HepG2 (cell line): ENCODE data around the gene PSMB8. TPM values are rescaled to one million over a fixed set of nuclear protein-coding genes. Genes with fewer than 3 reads are reported as not detected.

ENCODE experiments used
- ARNTL ChIP-seq: sonication (generic); formaldehyde crosslinking; IDR thresholded peaks from 2 replicates; pipeline ENCODE4 v1.4.0; 2020; ENCODE audit warnings: mild to moderate bottlenecking, missing genetic modification reagents
- CENPT ChIP-seq: sonication (generic); formaldehyde crosslinking; IDR thresholded peaks from 2 replicates; pipeline ENCODE4 v1.8.0; 2022; ENCODE audit warnings: low read depth, mild to moderate bottlenecking, moderate library complexity, missing genetic modification reagents
- FOXP4 ChIP-seq: sonication (generic); formaldehyde crosslinking; IDR thresholded peaks from 2 replicates; pipeline ENCODE4 v1.4.0; 2020; ENCODE audit warnings: missing genetic modification reagents
- GLMP ChIP-seq: sonication (generic); formaldehyde crosslinking; IDR thresholded peaks from 2 replicates; pipeline ENCODE4 v1.9.0; 2021; ENCODE audit warnings: missing genetic modification reagents, mild to moderate bottlenecking, borderline replicate concordance
- RCOR2 ChIP-seq: IDR thresholded peaks from 2 replicates; pipeline ENCODE4 v1.6.1; 2016; ENCODE audit warnings: missing biosample characterization, missing genetic modification reagents
- RERE ChIP-seq: IDR thresholded peaks from 2 replicates; pipeline ENCODE4 v1.6.1; 2016; ENCODE audit warnings: low read depth, missing genetic modification reagents, missing compliant biosample characterization
- RFXAP ChIP-seq: sonication (generic); formaldehyde crosslinking; IDR thresholded peaks from 2 replicates; pipeline ENCODE4 v1.4.0; 2020; ENCODE audit warnings: missing genetic modification reagents, borderline replicate concordance
- THYN1 ChIP-seq: sonication (generic); formaldehyde crosslinking; IDR thresholded peaks from 2 replicates; pipeline ENCODE4 v1.8.1; 2023; ENCODE audit warnings: low read depth, mild to moderate bottlenecking, moderate library complexity, missing genetic modification reagents, borderline replicate concordance
- ZBTB46 ChIP-seq: sonication (generic); formaldehyde crosslinking; IDR thresholded peaks from 2 replicates; pipeline ENCODE4 v1.4.0; 2020; ENCODE audit warnings: mild to moderate bottlenecking, missing genetic modification reagents, borderline replicate concordance
- ZBTB8A ChIP-seq: sonication (generic); formaldehyde crosslinking; IDR thresholded peaks from 2 replicates; pipeline ENCODE4 v1.4.0; 2020; ENCODE audit warnings: mild to moderate bottlenecking, low read depth, missing genetic modification reagents, borderline replicate concordance
- ZFP37 ChIP-seq: sonication (generic); formaldehyde crosslinking; IDR thresholded peaks from 2 replicates; pipeline ENCODE4 v1.4.0; 2020; ENCODE audit warnings: missing genetic modification reagents, borderline replicate concordance
- ZNF430 ChIP-seq: sonication (generic); formaldehyde crosslinking; IDR thresholded peaks from 2 replicates; pipeline ENCODE4 v1.9.0; 2021; ENCODE audit warnings: mild to moderate bottlenecking, missing genetic modification reagents
- ZNF770 ChIP-seq: sonication (generic); formaldehyde crosslinking; IDR thresholded peaks from 2 replicates; pipeline ENCODE4 v1.5.0; 2020; ENCODE audit warnings: mild to moderate bottlenecking, missing genetic modification reagents
- ZNF772 ChIP-seq: sonication (generic); formaldehyde crosslinking; IDR thresholded peaks from 2 replicates; pipeline ENCODE4 v1.5.0; 2020; ENCODE audit warnings: mild to moderate bottlenecking, missing genetic modification reagents
- ZNF883 ChIP-seq: sonication (generic); formaldehyde crosslinking; IDR thresholded peaks from 2 replicates; pipeline ENCODE4 v1.5.1; 2020; ENCODE audit warnings: mild to moderate bottlenecking, missing genetic modification reagents; ENCODE audit errors: not compliant biosample characterization
- polyA plus RNA-seq, 8 experiments: library from polyadenylated mRNA; depleted of rRNA in 3 of 8; stranded (reverse) in 7 of 8; unstranded in 1 of 8; fragments of >200 nt; fragmentation: Illumina TruSeq in 4 of 8; extraction: Trizol in 4 of 8; gene quantifications; 2 replicates each; pipeline versions ENCODE4 v1.2.1 to v1.2.3, GENCODE V29; 2011 to 2016; ENCODE audit warnings: low read depth in 4 of 8, missing spikeins in 1 of 8, mixed read lengths in 1 of 8; ENCODE audit not compliant: insufficient read depth in 1 of 8
- total RNA-seq, 5 experiments: library from RNA; depleted of rRNA; stranded (reverse); fragments of >200 nt; fragmentation: Illumina TruSeq; extraction: Trizol; gene quantifications; 2 replicates each; pipeline ENCODE4 v1.2.3, GENCODE V29; 2016; ENCODE audit warnings: low read depth in 1 of 5

Gene PSMB8
- total and polyA plus RNA-seq, 2 of the 13 experiments (the other 11 are each of a cell fraction or from before 2014, with no cell fraction given): 30.7 to 64.7 TPM

- TF ChIP-seq ZNF770 (CRISPR knock-in tag) (0 out of 2 replicates have a peak, but pooled peaks have one; percentile 14), CENPT (CRISPR knock-in tag) (no peak), RFXAP (CRISPR knock-in tag) (peak; percentile 100), ZFP37 (CRISPR knock-in tag) (no peak; the same call in 1 of the 2 replicates), RCOR2 (CRISPR knock-in tag) (no peak), ZBTB46 (no peak), THYN1 (CRISPR knock-in tag) (no peak), ZBTB8A (CRISPR knock-in tag) (no peak), RERE (CRISPR knock-in tag) (no peak), ZNF772 (CRISPR knock-in tag) (peak; percentile 85; the same call in 1 of the 2 replicates), ZNF883 (no peak), FOXP4 (CRISPR knock-in tag) (peak; percentile 44; the same call in 1 of the 2 replicates), GLMP (no peak), ZNF430 (CRISPR knock-in tag) (peak; percentile 68; the same call in 1 of the 2 replicates), ARNTL (peak; percentile 82)
Observed at GRCh38 chr6:32853541-32854375, 9.9 kb upstream of the PSMB8 start, which contains the start of the genes PSMB9 and TAP1 (continued).
